ENCODE measurements around the gene MAMSTR. TPM values are rescaled to one million over a fixed set of nuclear protein-coding genes. Genes with fewer than 3 reads are reported as not detected.

Gene MAMSTR
- polyA plus RNA-seq, 1 donor (not counting 4 experiments of a cell fraction or from before 2014, with no cell fraction given): 0.35 TPM

DNA sequence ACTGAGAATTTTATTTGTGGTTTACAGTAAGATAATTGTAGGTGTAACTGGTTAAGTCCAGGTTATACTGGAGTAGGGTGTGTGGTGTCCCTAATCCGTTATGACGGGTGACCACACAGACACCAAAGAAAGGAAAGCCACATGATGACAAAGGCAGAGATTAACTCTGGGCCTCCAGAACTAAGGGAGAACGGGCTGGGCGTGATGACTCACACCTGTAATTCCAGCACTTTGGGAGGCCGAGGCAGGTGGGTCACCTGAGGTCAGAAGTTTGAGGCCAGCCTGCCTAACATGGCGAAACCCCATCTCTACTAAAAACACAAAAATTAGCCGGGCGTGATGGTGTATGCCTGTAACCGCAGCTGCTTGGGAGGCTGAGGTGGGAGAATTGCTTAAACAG lies 33.9 kb downstream of the MAMSTR start:
- dilution Hi-C loops (cut with MboI; ENCODE audit: extremely low pct_ligation_motif_present, low sequenced_read_pairs): no loop called here
- DNase-seq (ENCODE audit: low read depth, low spot score) (no peak), FAIRE-seq (no peak)

GRCh38 chr19:48683349-48683748 lies 36.2 kb downstream of the MAMSTR start:
- TF ChIP-seq EZH2 (IDR thresholded peaks at IDR 0.05; ENCODE audit: low read length): no peak
- TF ChIP-seq, protein P1, sequence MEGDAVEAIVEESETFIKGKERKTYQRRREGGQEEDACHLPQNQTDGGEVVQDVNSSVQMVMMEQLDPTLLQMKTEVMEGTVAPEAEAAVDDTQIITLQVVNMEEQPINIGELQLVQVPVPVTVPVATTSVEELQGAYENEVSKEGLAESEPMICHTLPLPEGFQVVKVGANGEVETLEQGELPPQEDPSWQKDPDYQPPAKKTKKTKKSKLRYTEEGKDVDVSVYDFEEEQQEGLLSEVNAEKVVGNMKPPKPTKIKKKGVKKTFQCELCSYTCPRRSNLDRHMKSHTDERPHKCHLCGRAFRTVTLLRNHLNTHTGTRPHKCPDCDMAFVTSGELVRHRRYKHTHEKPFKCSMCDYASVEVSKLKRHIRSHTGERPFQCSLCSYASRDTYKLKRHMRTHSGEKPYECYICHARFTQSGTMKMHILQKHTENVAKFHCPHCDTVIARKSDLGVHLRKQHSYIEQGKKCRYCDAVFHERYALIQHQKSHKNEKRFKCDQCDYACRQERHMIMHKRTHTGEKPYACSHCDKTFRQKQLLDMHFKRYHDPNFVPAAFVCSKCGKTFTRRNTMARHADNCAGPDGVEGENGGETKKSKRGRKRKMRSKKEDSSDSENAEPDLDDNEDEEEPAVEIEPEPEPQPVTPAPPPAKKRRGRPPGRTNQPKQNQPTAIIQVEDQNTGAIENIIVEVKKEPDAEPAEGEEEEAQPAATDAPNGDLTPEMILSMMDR (optimal IDR thresholded peaks at IDR 0.05 in 1 of 3, IDR thresholded peaks at IDR 0.05 in 1 of 3, conservative IDR thresholded peaks at IDR 0.05 in 1 of 3; ENCODE audit: extremely low read depth in 1 of 3, insufficient read depth in 2 of 3, low read length in 3 of 3): no peak
- H3K4me2 ChIP-seq (ENCODE audit: control insufficient read depth, extremely low read depth, insufficient read depth, low read depth, low read length): no peak overlapping the region
- H3K9me1 ChIP-seq (ENCODE audit: control insufficient read depth, extremely low read depth, insufficient read depth, low read length): no peaks in the 10 kb centered on the region
- no peak overlapping the region for H2AFZ ChIP-seq (ENCODE audit: control insufficient read depth, low read length)
- no peaks in the 10 kb centered on the region for H3K79me2 ChIP-seq (ENCODE audit: control insufficient read depth, insufficient read depth, low read length)
- FAIRE-seq (no peak), DNase-seq (ENCODE audit: low read depth, low spot score) (no peak)
- H4K20me1 ChIP-seq (ENCODE audit: control insufficient read depth, extremely low read depth, insufficient read depth, low read length): no peaks in the 10 kb centered on the region
- H3K4me3 ChIP-seq (ENCODE audit: control insufficient read depth in 2 of 3, extremely low read depth in 1 of 3, insufficient read depth in 2 of 3, low read depth in 1 of 3, low read length in 3 of 3): no peak overlapping the region
- dilution Hi-C loops (cut with MboI; ENCODE audit: extremely low pct_ligation_motif_present, low sequenced_read_pairs): no loop called here
- no peak overlapping the region for H3K27ac ChIP-seq (ENCODE audit: control insufficient read depth, insufficient read depth, low read length)
- H3K9ac ChIP-seq (ENCODE audit: control insufficient read depth, extremely low read depth, insufficient read depth, low read length): no peak overlapping the region
- H3K9me3 ChIP-seq (ENCODE audit: control insufficient read depth, low read depth, low read length): no peaks in the 10 kb centered on the region
- no peaks in the 10 kb centered on the region for H3K4me1 ChIP-seq (ENCODE audit: control insufficient read depth, extremely low read depth, insufficient read depth, low read length)
- H3K27me3 ChIP-seq (ENCODE audit: control insufficient read depth, extremely low read depth, insufficient read depth, low read length): no peaks in the 10 kb centered on the region
- no peaks in the 10 kb centered on the region for H3K36me3 ChIP-seq (ENCODE audit: control insufficient read depth in 2 of 2, extremely low read depth in 1 of 2, insufficient read depth in 2 of 2, low read length in 2 of 2)

More for the DNA sequence above, 33.9 kb downstream of the MAMSTR start:
- no peaks in the 10 kb centered on the region for H3K79me2 ChIP-seq (ENCODE audit: control insufficient read depth, insufficient read depth, low read length)
- no peaks in the 10 kb centered on the region for H3K27me3 ChIP-seq (ENCODE audit: control insufficient read depth, extremely low read depth, insufficient read depth, low read length)
- no peak overlapping the region for H3K9ac ChIP-seq (ENCODE audit: control insufficient read depth, extremely low read depth, insufficient read depth, low read length)
- H4K20me1 ChIP-seq (ENCODE audit: control insufficient read depth, extremely low read depth, insufficient read depth, low read length): no peaks in the 10 kb centered on the region
- H2AFZ ChIP-seq (ENCODE audit: control insufficient read depth, low read length): no peak overlapping the region
- no peak overlapping the region for H3K27ac ChIP-seq (ENCODE audit: control insufficient read depth, insufficient read depth, low read length)
- no peaks in the 10 kb centered on the region for H3K4me1 ChIP-seq (ENCODE audit: control insufficient read depth, extremely low read depth, insufficient read depth, low read length)
- H3K9me3 ChIP-seq (ENCODE audit: control insufficient read depth, low read depth, low read length): no peaks in the 10 kb centered on the region
- no peaks in the 10 kb centered on the region for H3K9me1 ChIP-seq (ENCODE audit: control insufficient read depth, extremely low read depth, insufficient read depth, low read length)
- H3K4me3 ChIP-seq (ENCODE audit: control insufficient read depth in 2 of 3, extremely low read depth in 1 of 3, insufficient read depth in 2 of 3, low read depth in 1 of 3, low read length in 3 of 3): no peak overlapping the region
- H3K4me2 ChIP-seq (ENCODE audit: control insufficient read depth, extremely low read depth, insufficient read depth, low read depth, low read length): no peak overlapping the region
- no peak for TF ChIP-seq EZH2 (IDR thresholded peaks at IDR 0.05; ENCODE audit: low read length)
- TF ChIP-seq, protein P1 (optimal IDR thresholded peaks at IDR 0.05 in 1 of 3, IDR thresholded peaks at IDR 0.05 in 1 of 3, conservative IDR thresholded peaks at IDR 0.05 in 1 of 3; ENCODE audit: extremely low read depth in 1 of 3, insufficient read depth in 2 of 3, low read length in 3 of 3): no peak
- H3K36me3 ChIP-seq (ENCODE audit: control insufficient read depth in 2 of 2, extremely low read depth in 1 of 2, insufficient read depth in 2 of 2, low read length in 2 of 2): no peaks in the 10 kb centered on the region
